ENCODE data around the gene ERFL. TPM values are rescaled to one million over a fixed set of nuclear protein-coding genes. Genes with fewer than 3 reads are reported as not detected.

The ERFL gene
- polyA plus RNA-seq, 1 of the 3 experiments (the other 2 are of a cell fraction): 0.07 TPM

DNA sequence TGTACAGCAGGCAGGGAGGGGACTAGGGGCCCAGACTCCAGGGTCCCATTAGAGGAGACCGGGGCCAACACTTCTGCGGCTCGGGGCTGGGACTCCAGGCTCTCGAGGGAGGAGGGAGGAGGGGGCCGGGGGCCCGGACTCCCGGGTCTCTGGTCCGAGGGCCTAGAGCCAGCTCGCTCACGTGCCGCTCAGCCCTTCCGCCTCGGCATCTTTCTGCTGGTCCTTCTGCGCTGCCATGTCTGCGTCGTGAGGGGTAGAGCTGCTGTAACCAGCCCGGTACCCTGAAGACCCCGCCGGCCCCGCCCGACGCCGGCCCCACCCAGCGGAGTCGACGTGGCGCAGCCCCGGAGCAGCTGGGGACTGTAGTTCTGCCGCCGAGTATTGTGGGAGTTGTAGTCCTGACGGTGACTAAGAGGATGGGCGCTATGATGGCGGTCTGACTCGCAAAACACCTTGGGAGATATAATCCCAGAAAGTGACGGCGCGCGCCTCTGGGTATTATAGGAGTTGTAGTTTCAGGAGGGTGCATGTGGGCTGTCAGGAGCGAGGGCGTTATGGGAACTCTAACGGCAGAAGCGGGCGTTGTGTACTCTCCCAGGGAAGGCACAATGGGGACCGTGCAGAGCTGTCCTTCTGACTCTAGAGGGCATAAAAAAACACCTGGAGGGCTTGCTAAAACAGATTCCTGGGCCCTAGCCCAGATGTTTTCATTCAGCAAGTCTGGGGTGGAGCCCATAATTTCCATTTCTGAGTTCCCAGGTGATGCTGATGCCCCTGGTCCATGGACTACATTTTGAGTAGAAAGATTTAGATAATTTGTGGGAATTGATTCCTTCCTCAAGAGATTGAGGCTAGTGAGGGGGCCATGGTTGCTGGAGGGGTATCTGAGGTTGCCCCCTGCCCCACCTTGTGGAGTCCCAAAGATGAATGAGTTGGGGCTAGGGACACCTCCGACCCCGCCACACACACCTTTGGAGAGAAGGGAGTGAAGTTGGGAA lies 31.1 kb upstream of the ERFL start, which contains the start of gene RABAC1 (continued):
- TF ChIP-seq ZBTB33 (IDR thresholded peaks at IDR 0.05; ENCODE audit: borderline replicate concordance, low read depth) (0 out of 2 replicates have a peak, but pooled peaks have one; percentile 35), EZH2phosphoT487 (IDR thresholded peaks at IDR 0.05; ENCODE audit: borderline replicate concordance, low read depth) (no peak), MXI1 (IDR thresholded peaks at IDR 0.05; ENCODE audit: low read depth, low read length) (peak; percentile 76), GABPA (IDR thresholded peaks at IDR 0.05; ENCODE audit: low read depth) (peak; percentile 51), NRF1 (IDR thresholded peaks at IDR 0.05; ENCODE audit: low read depth, low read length) (0 out of 2 replicates have a peak, but pooled peaks have one; percentile 23), TEAD4 (IDR thresholded peaks at IDR 0.05; ENCODE audit: borderline replicate concordance, insufficient read depth) (no peak), FOXM1 (IDR thresholded peaks at IDR 0.05; ENCODE audit: low read depth) (no peak), TAF1 (IDR thresholded peaks at IDR 0.05; ENCODE audit: borderline replicate concordance, low read depth, low read length) (no peak), SMC3 (IDR thresholded peaks at IDR 0.05; ENCODE audit: low read depth, low read length) (no peak), GATA2 (CRISPR knock-in tag; IDR thresholded peaks at IDR 0.05) (no peak), RFX5 (IDR thresholded peaks at IDR 0.05; ENCODE audit: low read length) (no peak), RAD21 (IDR thresholded peaks at IDR 0.05; ENCODE audit: low read length) (no peak; the same call in 1 of the 2 replicates), ELF1 (IDR thresholded peaks at IDR 0.05) (peak; percentile 63), RCOR1 (IDR thresholded peaks at IDR 0.05; ENCODE audit: low read length) (no peak), JUND (IDR thresholded peaks at IDR 0.05) (no peak), YY1 (IDR thresholded peaks at IDR 0.05; ENCODE audit: low read depth) (peak; percentile 90), PBX3 (IDR thresholded peaks at IDR 0.05) (no peak)
